ENCODE data around the gene KIF5C. TPM values are rescaled to one million over a fixed set of nuclear protein-coding genes. Genes with fewer than 3 reads are reported as not detected.

KIF5C gene
- total RNA-seq, 4 donors from 2014 or later = 0.75 to 3.2 (median 2.3) TPM

DNA sequence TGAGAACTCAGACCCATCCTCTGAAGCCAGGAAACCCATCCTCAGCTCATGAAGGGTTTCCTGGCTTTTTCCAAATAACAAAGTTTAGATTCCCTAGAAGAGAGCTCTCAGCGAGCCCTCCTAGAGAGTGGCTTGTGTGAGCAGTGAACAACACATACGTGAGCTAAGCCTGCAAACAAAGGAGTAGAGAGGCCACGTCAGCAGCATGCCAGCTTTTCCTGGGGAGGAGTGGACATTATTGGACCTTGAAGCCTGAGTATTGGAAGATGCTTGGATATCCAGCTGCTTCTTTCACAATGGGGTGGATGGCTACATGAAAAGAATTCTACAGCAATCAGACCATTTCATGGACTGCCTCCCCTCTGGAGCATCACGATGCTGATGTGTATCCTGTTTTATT, 21.1 kb downstream of the KIF5C start:
- no peak overlapping the region for H3K4me3 ChIP-seq
- intact Hi-C loops (cut with DNase I; ENCODE audit: low total_unique reads) (no loop called here), in situ Hi-C loops (cut with MboI; ENCODE audit: low pct_ligation_motif_present in 1 of 4, low pct_unique_long_range_greater_than_20kb in 1 of 4, low sequenced_read_pairs in 3 of 4) (no loop called here)
- no peaks in the 10 kb centered on the region for H3K4me1 ChIP-seq
- peaks cover 8% of the 10 kb centered on the region in 2 donors for H3K9me3 ChIP-seq
- peaks cover 11% of the 10 kb centered on the region for H3K27me3 ChIP-seq
- no peak for TF ChIP-seq POLR2AphosphoS5 (IDR thresholded peaks at IDR 0.05)
- TF ChIP-seq, protein P1, sequence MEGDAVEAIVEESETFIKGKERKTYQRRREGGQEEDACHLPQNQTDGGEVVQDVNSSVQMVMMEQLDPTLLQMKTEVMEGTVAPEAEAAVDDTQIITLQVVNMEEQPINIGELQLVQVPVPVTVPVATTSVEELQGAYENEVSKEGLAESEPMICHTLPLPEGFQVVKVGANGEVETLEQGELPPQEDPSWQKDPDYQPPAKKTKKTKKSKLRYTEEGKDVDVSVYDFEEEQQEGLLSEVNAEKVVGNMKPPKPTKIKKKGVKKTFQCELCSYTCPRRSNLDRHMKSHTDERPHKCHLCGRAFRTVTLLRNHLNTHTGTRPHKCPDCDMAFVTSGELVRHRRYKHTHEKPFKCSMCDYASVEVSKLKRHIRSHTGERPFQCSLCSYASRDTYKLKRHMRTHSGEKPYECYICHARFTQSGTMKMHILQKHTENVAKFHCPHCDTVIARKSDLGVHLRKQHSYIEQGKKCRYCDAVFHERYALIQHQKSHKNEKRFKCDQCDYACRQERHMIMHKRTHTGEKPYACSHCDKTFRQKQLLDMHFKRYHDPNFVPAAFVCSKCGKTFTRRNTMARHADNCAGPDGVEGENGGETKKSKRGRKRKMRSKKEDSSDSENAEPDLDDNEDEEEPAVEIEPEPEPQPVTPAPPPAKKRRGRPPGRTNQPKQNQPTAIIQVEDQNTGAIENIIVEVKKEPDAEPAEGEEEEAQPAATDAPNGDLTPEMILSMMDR (IDR thresholded peaks at IDR 0.05) = no peak
- TF ChIP-seq POLR2A (IDR thresholded peaks at IDR 0.05) = no peak
- no peak for TF ChIP-seq EP300 (IDR thresholded peaks at IDR 0.05; ENCODE audit: low read depth)
- DNase-seq = no peak
- no peaks in the 10 kb centered on the region for H3K36me3 ChIP-seq
- WGBS, 2 donors (ENCODE audit: low coverage in 1 of 2) = 66% methylated on average over 4 of the region's 4 CpGs; no CpG with 5 or more reads in 1 of the 2 donors
- H3K27ac ChIP-seq = no peak overlapping the region

DNA sequence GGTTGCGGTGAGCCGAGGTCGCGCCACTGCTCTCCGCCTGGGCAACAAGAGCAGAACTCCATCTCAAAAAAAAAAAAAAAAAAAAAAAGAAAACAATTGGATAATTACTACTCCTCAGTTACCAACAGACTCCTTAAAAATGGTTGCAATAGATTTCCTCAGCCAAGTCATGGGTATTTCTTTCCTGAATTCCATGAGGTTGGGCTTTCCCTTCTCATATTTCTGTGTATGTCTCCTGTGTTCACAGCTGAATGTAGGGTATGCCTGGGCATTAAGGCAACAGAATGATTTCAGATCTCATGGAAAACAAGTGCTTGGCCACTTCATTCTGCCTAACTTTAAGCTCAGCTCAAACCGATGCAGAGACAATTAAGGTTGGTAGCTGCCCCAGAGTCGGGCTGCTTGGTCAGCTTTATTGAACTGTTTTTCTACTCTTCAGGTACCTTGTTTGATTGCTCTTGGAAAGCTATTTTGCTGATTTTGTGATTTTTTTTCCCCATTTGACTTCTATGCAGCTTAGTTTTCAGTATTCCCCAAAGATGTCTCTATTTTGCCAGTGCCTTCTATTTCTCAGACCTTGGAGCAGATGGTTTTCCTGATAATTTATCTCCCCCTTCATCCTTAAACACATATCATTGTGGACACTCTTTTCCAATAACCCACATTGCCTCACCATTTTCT, 24.8 kb downstream of the KIF5C start:
- no peak overlapping the region for H3K27ac ChIP-seq
- 93 to 96% methylated on average over 6 to 7 of the region's 7 CpGs for WGBS, 2 donors (ENCODE audit: low coverage in 1 of 2)
- DNase-seq = no peak
- no peaks in the 10 kb centered on the region for H3K27me3 ChIP-seq
- in situ Hi-C loops (cut with MboI; ENCODE audit: low pct_ligation_motif_present in 1 of 4, low pct_unique_long_range_greater_than_20kb in 1 of 4, low sequenced_read_pairs in 3 of 4) = no loop called here
- intact Hi-C loops (cut with DNase I; ENCODE audit: low total_unique reads) = no loop called here
- H3K4me3 ChIP-seq = no peak overlapping the region
- H3K4me1 ChIP-seq = no peaks in the 10 kb centered on the region
- H3K9me3 ChIP-seq = no peaks in the 10 kb centered on the region
- TF ChIP-seq POLR2AphosphoS5 (IDR thresholded peaks at IDR 0.05) (no peak), EP300 (IDR thresholded peaks at IDR 0.05; ENCODE audit: low read depth) (no peak), POLR2A (IDR thresholded peaks at IDR 0.05) (no peak)
- TF ChIP-seq, protein P1 (IDR thresholded peaks at IDR 0.05) = no peak
- no peaks in the 10 kb centered on the region for H3K36me3 ChIP-seq

DNA sequence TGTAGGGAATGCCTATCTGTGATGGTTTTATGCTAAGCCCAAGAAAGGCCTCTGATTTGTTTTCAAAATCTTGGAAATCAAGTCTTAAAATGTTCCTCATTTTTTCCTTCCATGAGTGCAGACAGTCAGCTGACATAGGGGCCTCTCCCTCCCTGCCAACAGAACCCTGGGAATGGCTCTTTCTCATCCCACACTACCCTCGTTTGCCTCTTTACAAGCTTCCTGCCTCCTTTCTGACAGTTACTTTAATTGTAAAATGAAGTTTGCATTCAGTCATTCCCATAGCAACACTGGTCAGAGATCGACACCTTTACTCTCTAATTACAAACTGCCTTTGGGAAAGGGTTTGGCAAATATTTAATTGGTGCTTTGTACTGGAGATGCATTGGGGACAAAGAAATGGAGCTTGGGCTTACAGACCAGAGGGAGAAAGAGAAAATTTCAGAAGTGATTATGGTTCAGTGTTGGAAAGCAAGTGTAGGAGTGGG, 25.4 kb downstream of the KIF5C start:
- no peak overlapping the region for H3K27ac ChIP-seq
- H3K27me3 ChIP-seq = no peaks in the 10 kb centered on the region
- in situ Hi-C loops (cut with MboI; ENCODE audit: low pct_ligation_motif_present in 1 of 4, low pct_unique_long_range_greater_than_20kb in 1 of 4, low sequenced_read_pairs in 3 of 4) = no loop called here
- intact Hi-C loops (cut with DNase I; ENCODE audit: low total_unique reads) = no loop called here
- no peaks in the 10 kb centered on the region for H3K4me1 ChIP-seq
- no peak for DNase-seq
- H3K4me3 ChIP-seq = no peak overlapping the region
- H3K36me3 ChIP-seq = no peaks in the 10 kb centered on the region
- WGBS, 2 donors (ENCODE audit: low coverage in 1 of 2) = 14 to 37% methylated on average over 1 to 2 of the region's 2 CpGs
- TF ChIP-seq EP300 (IDR thresholded peaks at IDR 0.05; ENCODE audit: low read depth) (no peak), POLR2A (IDR thresholded peaks at IDR 0.05) (no peak), POLR2AphosphoS5 (IDR thresholded peaks at IDR 0.05) (no peak)
- TF ChIP-seq, protein P1 (IDR thresholded peaks at IDR 0.05) = no peak
- no peaks in the 10 kb centered on the region for H3K9me3 ChIP-seq

DNA sequence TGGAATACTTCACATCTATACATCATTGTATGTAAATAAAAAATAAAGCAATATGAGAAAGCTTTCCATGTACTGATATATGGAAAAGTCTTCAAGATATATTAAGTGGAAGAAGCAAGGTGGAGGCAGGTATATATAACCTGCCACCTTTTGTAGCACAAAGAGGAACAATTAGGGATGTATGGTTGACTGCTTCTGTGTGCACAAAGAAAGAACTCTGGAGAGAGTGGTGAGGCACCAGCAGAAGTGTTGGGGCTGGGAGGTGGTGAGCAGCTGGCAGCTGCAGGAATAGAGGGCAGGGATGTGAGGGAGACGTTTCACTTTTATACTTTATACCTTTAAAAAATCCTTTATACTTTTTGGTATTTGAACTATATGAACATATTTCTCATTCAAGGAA, 26.1 kb downstream of the KIF5C start:
- Histone ChIP-seq H3K27ac (no peak overlapping the region), H3K4me1 (no peaks in the 10 kb centered on the region), H3K4me3 (no peak overlapping the region), H3K36me3 (no peaks in the 10 kb centered on the region), H3K9me3 (no peaks in the 10 kb centered on the region), H3K27me3 (no peaks in the 10 kb centered on the region)
- in situ Hi-C loops (cut with MboI; ENCODE audit: low pct_ligation_motif_present in 1 of 4, low pct_unique_long_range_greater_than_20kb in 1 of 4, low sequenced_read_pairs in 3 of 4) = no loop called here
- TF ChIP-seq POLR2A (IDR thresholded peaks at IDR 0.05) (no peak), EP300 (IDR thresholded peaks at IDR 0.05; ENCODE audit: low read depth) (no peak), POLR2AphosphoS5 (IDR thresholded peaks at IDR 0.05) (no peak)
- TF ChIP-seq, protein P1 (IDR thresholded peaks at IDR 0.05) = no peak
- 13 to 59% methylated on average over 1 of the region's 1 CpG for WGBS, 2 donors (ENCODE audit: low coverage in 1 of 2)
- DNase-seq = no peak
- intact Hi-C loops (cut with DNase I; ENCODE audit: low total_unique reads) = no loop called here
